Left renal cortex interstitium (tissue), 4 donors: Measurements from ENCODE around the gene ST6GALNAC2. TPM values are rescaled to one million over a fixed set of nuclear protein-coding genes. Genes with fewer than 3 reads are reported as not detected.
"Not testable (repeated sequence)": the region's sequence is repeated elsewhere in the genome, so short reads cannot be mapped to it uniquely, and the experiment has no call there.

Source experiments
- DNase-seq, 4 donors: peaks; one replicate each; pipeline ENCODE4 v3.0.0-alpha.2; 2013; ENCODE audit warnings: low read depth in 4 of 4, low spot score in 2 of 4, missing footprints in 1 of 4
- polyA plus RNA-seq, 4 donors: library from polyadenylated mRNA; unstranded; fragments of 120-200 nt; gene quantifications; one replicate each; pipeline ENCODE4 v1.2.1, GENCODE V29; 2013; ENCODE audit not compliant: insufficient read length in 4 of 4

Gene ST6GALNAC2
- polyA plus RNA-seq, 4 donors: 9.3 to 13.8 (median 9.8) TPM

- no peak for DNase-seq
Measured at GRCh38 chr17:76530811-76531485, 54.7 kb downstream of the ST6GALNAC2 start.

GRCh38 chr17:76530095-76530723 is 55.5 kb downstream of the ST6GALNAC2 start:
- no peak for DNase-seq

- DNase-seq: peak in 2 of 4 donors; percentile 77 to 79
Measured at GRCh38 chr17:76529224-76530094, 56.2 kb downstream of the ST6GALNAC2 start.

GRCh38 chr17:76528528-76529223 is 57.0 kb downstream of the ST6GALNAC2 start:
- DNase-seq: no peak

- no peak for DNase-seq
Measured at GRCh38 chr17:76528156-76528527, 57.5 kb downstream of the ST6GALNAC2 start.

GRCh38 chr17:76527430-76528111 is 58.1 kb downstream of the ST6GALNAC2 start:
- DNase-seq: no peak

GRCh38 chr17:76527016-76527415 is 58.6 kb downstream of the ST6GALNAC2 start:
- not testable (repeated sequence) for DNase-seq

- DNase-seq: not testable (repeated sequence)
Measured at GRCh38 chr17:76525513-76525833, 60.2 kb downstream of the ST6GALNAC2 start.

GRCh38 chr17:76524598-76525512 is 60.8 kb downstream of the ST6GALNAC2 start:
- no peak for DNase-seq

GRCh38 chr17:76523084-76524037 is 62.3 kb downstream of the ST6GALNAC2 start:
- no peak for DNase-seq

GRCh38 chr17:76521683-76522082 is 64.0 kb downstream of the ST6GALNAC2 start:
- DNase-seq: not testable (repeated sequence)

- no peak for DNase-seq
Measured at GRCh38 chr17:76521262-76521661, 64.4 kb downstream of the ST6GALNAC2 start.

- DNase-seq: no peak
Measured at GRCh38 chr17:76519048-76519966, 66.4 kb downstream of the ST6GALNAC2 start.

- no peak for DNase-seq
Measured at GRCh38 chr17:76517638-76518038, 68.0 kb downstream of the ST6GALNAC2 start.
